ENCODE results near the gene C1orf198.

C1orf198 gene

DNA sequence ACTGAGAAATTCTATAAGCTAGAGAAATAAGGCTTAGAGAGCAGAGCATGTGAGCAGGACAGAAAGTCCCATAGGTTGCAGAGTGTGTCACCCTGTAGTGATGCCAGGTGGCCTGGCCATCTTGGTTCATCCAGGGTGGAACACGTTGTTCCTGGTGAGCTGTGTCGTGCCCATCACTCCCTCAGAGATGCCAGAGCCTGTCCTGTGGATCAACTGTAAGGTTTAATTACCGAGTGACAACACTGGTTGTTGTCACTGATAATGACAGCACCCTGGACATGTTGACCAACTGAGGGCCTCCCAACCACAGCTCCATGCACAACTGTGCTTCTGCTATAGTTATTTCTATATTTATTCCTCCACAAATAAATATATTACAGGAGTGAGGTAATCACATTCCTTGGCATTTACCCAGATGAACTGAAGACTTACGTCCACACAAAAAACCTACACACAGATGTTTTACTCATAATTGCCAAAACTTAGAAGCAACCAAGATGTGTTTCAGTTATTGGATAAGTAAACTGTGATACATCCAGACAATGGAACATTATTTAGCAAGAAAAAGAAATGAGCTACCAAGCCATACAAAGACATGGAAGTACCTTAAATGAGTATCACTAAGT lies 6.2 kb downstream of the C1orf198 start:
- H3K4me3 ChIP-seq (replicated peaks; ENCODE audit: low read depth, low read length), result no peak overlapping the region
- DNase-seq (ENCODE audit: extremely low read depth, low read depth), result no peak
- TF ChIP-seq, protein P1, sequence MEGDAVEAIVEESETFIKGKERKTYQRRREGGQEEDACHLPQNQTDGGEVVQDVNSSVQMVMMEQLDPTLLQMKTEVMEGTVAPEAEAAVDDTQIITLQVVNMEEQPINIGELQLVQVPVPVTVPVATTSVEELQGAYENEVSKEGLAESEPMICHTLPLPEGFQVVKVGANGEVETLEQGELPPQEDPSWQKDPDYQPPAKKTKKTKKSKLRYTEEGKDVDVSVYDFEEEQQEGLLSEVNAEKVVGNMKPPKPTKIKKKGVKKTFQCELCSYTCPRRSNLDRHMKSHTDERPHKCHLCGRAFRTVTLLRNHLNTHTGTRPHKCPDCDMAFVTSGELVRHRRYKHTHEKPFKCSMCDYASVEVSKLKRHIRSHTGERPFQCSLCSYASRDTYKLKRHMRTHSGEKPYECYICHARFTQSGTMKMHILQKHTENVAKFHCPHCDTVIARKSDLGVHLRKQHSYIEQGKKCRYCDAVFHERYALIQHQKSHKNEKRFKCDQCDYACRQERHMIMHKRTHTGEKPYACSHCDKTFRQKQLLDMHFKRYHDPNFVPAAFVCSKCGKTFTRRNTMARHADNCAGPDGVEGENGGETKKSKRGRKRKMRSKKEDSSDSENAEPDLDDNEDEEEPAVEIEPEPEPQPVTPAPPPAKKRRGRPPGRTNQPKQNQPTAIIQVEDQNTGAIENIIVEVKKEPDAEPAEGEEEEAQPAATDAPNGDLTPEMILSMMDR (IDR thresholded peaks at IDR 0.05; ENCODE audit: low read depth, low read length, missing control alignments), result no peak

DNA sequence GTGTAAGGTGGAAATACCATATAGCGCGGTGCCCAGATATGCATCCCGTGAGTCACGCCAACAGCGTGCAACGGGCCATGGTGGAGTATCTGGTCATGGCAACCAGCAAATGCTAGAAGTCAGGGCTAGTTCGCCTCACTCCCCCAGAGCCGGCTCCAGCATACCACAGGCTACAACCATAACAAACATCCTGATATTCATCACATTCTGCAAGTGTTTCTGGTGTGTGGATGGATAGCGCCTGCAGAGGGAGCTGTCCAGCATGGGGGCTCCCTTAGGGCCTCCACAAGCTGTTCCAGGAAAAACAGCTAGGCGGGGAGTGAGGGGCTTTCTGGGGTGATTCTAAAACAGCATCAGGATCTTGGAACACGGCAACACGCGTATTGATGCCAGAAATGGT lies 6.8 kb downstream of the C1orf198 start:
- no peak for DNase-seq (ENCODE audit: extremely low read depth, low read depth)
- no peak overlapping the region for H3K4me3 ChIP-seq (replicated peaks; ENCODE audit: low read depth, low read length)
- TF ChIP-seq, protein P1 (IDR thresholded peaks at IDR 0.05; ENCODE audit: low read depth, low read length, missing control alignments), result peak; percentile 6

DNA sequence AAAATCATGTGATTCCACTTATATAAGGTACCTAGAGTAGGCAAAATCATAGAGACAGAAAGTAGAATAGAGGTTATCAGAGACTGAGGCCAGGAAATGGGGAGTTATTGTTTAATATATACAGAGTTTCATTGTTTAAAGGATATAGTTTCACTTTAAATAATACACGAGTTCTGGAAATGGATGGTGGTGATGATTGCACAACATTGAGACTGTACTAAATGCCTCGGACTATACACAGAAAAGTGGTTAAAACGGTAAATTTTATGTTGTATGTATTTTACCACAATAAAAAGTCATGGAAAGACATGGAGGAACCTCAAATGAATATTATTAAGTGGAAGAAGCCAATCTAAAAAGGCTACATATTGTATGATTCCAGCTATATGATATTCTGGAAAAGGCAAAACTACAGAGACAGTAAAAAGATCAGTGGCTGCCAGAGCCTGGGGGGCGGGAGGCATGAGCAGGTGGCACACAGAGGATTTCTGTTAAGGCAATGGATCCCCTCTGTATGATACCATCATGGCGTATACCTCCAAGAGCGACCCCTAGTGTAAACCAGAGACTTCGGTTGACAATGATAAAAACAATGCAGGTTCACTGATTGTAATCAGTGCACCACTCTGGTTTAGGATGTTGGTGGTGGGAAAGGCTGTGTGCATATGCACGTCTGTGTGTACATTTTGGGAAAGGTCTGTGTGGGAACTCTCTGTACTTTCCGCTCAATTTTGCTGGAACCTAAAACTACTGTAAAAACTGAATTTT lies 7.5 kb downstream of the C1orf198 start:
- H3K4me3 ChIP-seq (replicated peaks; ENCODE audit: low read depth, low read length), result no peak overlapping the region
- TF ChIP-seq, protein P1 (IDR thresholded peaks at IDR 0.05; ENCODE audit: low read depth, low read length, missing control alignments), result no peak
- no peak for DNase-seq (ENCODE audit: extremely low read depth, low read depth)

DNA sequence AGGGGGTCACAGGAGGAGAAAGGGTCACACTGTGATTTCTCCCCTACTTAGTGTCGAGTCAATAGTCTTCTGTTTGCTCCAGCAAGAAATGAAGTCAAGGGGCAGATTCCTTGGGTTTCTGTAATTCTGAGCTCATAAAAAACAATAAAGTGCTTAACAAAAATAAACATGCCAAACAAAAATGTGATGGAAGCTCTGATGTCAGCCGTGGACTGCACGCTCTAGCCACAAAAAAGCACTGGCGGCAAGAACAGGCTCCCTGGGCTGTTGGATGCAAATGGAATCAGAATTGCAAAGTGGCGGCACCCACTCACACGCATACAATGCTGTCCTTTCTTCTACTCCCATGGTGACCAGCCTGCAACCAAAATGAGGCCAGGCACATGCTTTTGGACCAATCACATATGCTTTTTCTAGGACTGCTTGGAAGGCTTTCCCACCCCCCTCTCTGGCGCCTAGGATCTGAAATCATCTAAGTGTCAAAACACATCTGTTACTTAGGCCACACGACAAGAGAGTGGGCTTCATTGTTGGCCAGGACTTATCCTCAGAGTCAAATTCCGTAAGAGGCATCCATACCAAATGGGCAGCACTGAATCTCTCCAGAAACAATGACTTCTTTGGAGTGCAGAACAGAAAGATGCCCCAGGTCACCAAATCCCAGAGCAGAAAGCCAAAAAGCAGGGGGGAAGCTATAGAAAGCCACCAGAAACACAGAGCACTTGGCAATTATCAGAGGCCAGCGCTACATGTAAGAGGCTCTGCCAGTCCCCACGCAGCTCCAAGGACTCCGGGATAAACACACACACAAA lies 9.2 kb downstream of the C1orf198 start:
- H3K4me3 ChIP-seq (replicated peaks; ENCODE audit: low read depth, low read length), result no peak overlapping the region
- TF ChIP-seq, protein P1 (IDR thresholded peaks at IDR 0.05; ENCODE audit: low read depth, low read length, missing control alignments), result no peak
- no peak for DNase-seq (ENCODE audit: extremely low read depth, low read depth)

DNA sequence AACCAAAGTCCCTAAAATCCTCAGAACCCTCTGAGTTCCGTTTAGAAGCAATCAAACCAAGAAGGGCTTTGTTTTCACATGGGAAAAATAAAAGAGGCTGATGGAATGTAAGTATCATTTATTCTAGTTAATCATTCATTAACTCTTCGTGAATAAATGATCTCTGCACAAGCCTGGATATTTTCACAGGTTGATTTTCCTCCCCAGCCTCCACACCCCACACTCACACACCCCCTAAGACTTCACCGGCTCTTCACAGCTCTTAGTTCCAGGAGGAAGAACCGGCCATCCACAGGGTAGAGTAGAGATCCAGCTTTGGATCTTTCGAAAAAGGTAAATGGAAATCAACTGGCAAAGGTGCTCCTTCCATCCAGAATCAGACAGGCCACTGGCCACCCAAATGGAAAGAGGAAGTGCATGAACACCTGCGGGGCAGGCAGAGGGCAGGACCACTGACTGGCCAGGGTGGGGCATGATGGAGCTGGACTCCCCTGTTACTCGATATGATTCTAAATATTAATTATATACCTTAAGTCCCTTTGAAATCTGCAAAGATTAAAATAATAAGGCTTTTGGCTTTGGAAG lies 10.0 kb downstream of the C1orf198 start:
- H3K4me3 ChIP-seq (replicated peaks; ENCODE audit: low read depth, low read length), result no peak overlapping the region
- TF ChIP-seq, protein P1 (IDR thresholded peaks at IDR 0.05; ENCODE audit: low read depth, low read length, missing control alignments), result no peak
- no peak for DNase-seq (ENCODE audit: extremely low read depth, low read depth)

DNA sequence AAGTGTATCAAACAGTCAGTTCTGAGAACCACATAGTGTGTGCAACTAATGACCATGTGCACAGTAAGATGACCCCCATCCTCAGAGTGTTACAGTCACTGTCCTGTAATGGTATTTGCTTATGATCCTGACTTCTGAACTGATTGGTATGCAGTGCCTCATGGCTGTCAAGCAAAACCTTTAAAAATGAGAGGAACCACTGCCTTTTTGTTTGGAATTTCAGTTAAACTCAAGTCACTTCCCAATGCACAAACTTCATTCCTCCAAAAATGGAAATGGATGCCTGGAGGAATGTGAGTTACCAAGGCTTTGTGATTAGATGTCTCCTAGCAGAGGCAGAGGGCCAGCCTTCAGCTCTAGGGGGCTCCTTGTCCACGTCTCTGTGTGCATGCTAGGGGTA lies 10.5 kb downstream of the C1orf198 start:
- DNase-seq (ENCODE audit: extremely low read depth, low read depth), result no peak
- H3K4me3 ChIP-seq (replicated peaks; ENCODE audit: low read depth, low read length), result no peak overlapping the region
- TF ChIP-seq, protein P1 (IDR thresholded peaks at IDR 0.05; ENCODE audit: low read depth, low read length, missing control alignments), result no peak
